Heart left ventricle (tissue), 13 donors: ENCODE data around the gene C2CD4C.

Experiments
- CTCF ChIP-seq, 12 donors: fragments of 200-600 bp; sonication (generic) in 4 of 12; IDR thresholded peaks; one replicate each; pipeline versions ENCODE4 v1.5.0 to v1.8.0; 2018 to 2022; ENCODE audit warnings: antibody characterized with exemption in 12 of 12, mild to moderate bottlenecking in 5 of 12
- POLR2A ChIP-seq, 2 donors: fragments of 450-650 bp; IDR thresholded peaks; one replicate each; pipeline ENCODE4 v1.6.1; 2017; ENCODE audit warnings: antibody characterized with exemption in 2 of 2, mild to moderate bottlenecking in 2 of 2, moderate library complexity in 2 of 2
- donor health status: ischemic (EF 13 %, LVEDD 7.1; RV severe dilation, severe dysfunction).
- donor health status: DM: no; HTN: yes; CAD: no.
- donor health status: DM: no; HTN: no; CAD: no.
- donor health status: ischemic (EF 25% LVEDD 6.9; RV normal size, moderate dysfunction).
- donor health status: ischemic (EF 25% LVEDD 5.7; RV mildly dilated, moderate dysfunction).
- donor health status: ischemic (EF 35%, LVEDD 5.7; RV mildly dilated, moderate dysfunction).
- donor health status: nonischemic (EF 11% LVEDD 7.7; RV severe dilation, severe dysfunction).
- donor health status: DM: yes; HTN: yes; CAD: no.
- donor health status: PGD.
- donor health status: ischemic (EF 29% LVEDD 5.4; RV normal size, mild dysfunction).
- donor health status: nonischemic (EF 23%, LVEDD 6.1; RV moderate dilation, normal function).

- TF ChIP-seq CTCF (IDR thresholded peaks at IDR 0.05), result no peak
- no peak for TF ChIP-seq POLR2A (IDR thresholded peaks at IDR 0.05)
Observed at GRCh38 chr19:362154-362553, 46.8 kb downstream of the C2CD4C start.
